Duodenal mucosa (tissue), 2 donors: ENCODE results near the gene RGMB.

Experiments
- H3K27ac ChIP-seq: one replicate; pipeline ENCODE4 v1.7.0; 2013; ENCODE audit warnings: low read depth, low read length
- H3K27me3 ChIP-seq, 2 donors: one replicate each; pipeline ENCODE4 v1.7.0; 2013; ENCODE audit warnings: low read length in 2 of 2, control low read depth in 1 of 2; ENCODE audit not compliant: insufficient read depth in 2 of 2, control insufficient read depth in 1 of 2
- H3K36me3 ChIP-seq, 2 donors: one replicate each; pipeline ENCODE4 v1.7.0; 2013; ENCODE audit warnings: low read length in 2 of 2, control low read depth in 1 of 2; ENCODE audit not compliant: insufficient read depth in 2 of 2, control insufficient read depth in 1 of 2
- H3K4me1 ChIP-seq, 2 donors: one replicate each; pipeline ENCODE4 v1.7.0; 2013; ENCODE audit warnings: low read length in 2 of 2, control low read depth in 1 of 2; ENCODE audit not compliant: insufficient read depth in 2 of 2, control insufficient read depth in 1 of 2
- H3K4me3 ChIP-seq, 2 donors: one replicate each; pipeline ENCODE4 v1.7.0; 2013; ENCODE audit warnings: low read length in 2 of 2, low read depth in 1 of 2
- H3K9ac ChIP-seq, 2 donors: one replicate each; pipeline ENCODE4 v1.7.0; 2013; ENCODE audit warnings: low read length in 2 of 2, low read depth in 1 of 2
- H3K9me3 ChIP-seq, 2 donors: one replicate each; pipeline ENCODE4 v1.7.0; 2013; ENCODE audit warnings: low read length in 2 of 2, control low read depth in 1 of 2; ENCODE audit not compliant: control insufficient read depth in 1 of 2

Gene RGMB

GRCh38 chr5:98794001-98794400 is 20.5 kb downstream of the RGMB start:
- Histone ChIP-seq H3K4me1 (peaks cover 6 to 52% of the 10 kb centered on the region in 2 donors), H3K9ac (no peak overlapping the region), H3K27ac (no peak overlapping the region), H3K36me3 (peaks cover 0 to 6% of the 10 kb centered on the region in 2 donors), H3K9me3 (no peaks in the 10 kb centered on the region), H3K4me3 (no peak overlapping the region), H3K27me3 (no peaks in the 10 kb centered on the region)

- Histone ChIP-seq H3K27ac (no peak overlapping the region), H3K4me3 (no peak overlapping the region), H3K9ac (no peak overlapping the region), H3K9me3 (no peaks in the 10 kb centered on the region), H3K4me1 (peaks cover 6 to 49% of the 10 kb centered on the region in 2 donors), H3K27me3 (no peaks in the 10 kb centered on the region), H3K36me3 (peaks cover 0 to 6% of the 10 kb centered on the region in 2 donors)
Measured at GRCh38 chr5:98794414-98795080, 21.1 kb downstream of the RGMB start.

GRCh38 chr5:98795243-98795642 is 21.8 kb downstream of the RGMB start:
- H3K36me3 ChIP-seq = peaks cover 0 to 6% of the 10 kb centered on the region in 2 donors

GRCh38 chr5:98796197-98796972 is 22.9 kb downstream of the RGMB start:
- Histone ChIP-seq H3K9ac (no peak overlapping the region), H3K4me1 (peaks cover 6 to 36% of the 10 kb centered on the region in 2 donors), H3K27me3 (no peaks in the 10 kb centered on the region), H3K9me3 (no peaks in the 10 kb centered on the region), H3K27ac (no peak overlapping the region), H3K4me3 (no peak overlapping the region), H3K36me3 (peaks cover 0 to 6% of the 10 kb centered on the region in 2 donors)

More at GRCh38 chr5:98795243-98795642, 21.8 kb downstream of the RGMB start:
- Histone ChIP-seq H3K4me1 (peaks cover 6 to 47% of the 10 kb centered on the region in 2 donors), H3K27ac (no peak overlapping the region), H3K4me3 (no peak overlapping the region), H3K9ac (no peak overlapping the region), H3K9me3 (no peaks in the 10 kb centered on the region), H3K27me3 (no peaks in the 10 kb centered on the region)

GRCh38 chr5:98798371-98798770 is 24.9 kb downstream of the RGMB start:
- no peak overlapping the region for H3K27ac ChIP-seq
- no peak overlapping the region for H3K4me3 ChIP-seq
- H3K9me3 ChIP-seq = no peaks in the 10 kb centered on the region
- no peak overlapping the region for H3K9ac ChIP-seq
- H3K4me1 ChIP-seq = peaks cover 1 to 23% of the 10 kb centered on the region in 2 donors
- peaks cover 0 to 2% of the 10 kb centered on the region in 2 donors for H3K36me3 ChIP-seq
- H3K27me3 ChIP-seq = no peaks in the 10 kb centered on the region

GRCh38 chr5:98798847-98799246 is 25.4 kb downstream of the RGMB start:
- no peak overlapping the region for H3K27ac ChIP-seq
- H3K9me3 ChIP-seq = no peaks in the 10 kb centered on the region
- no peak overlapping the region for H3K4me3 ChIP-seq
- peaks cover 0 to 22% of the 10 kb centered on the region in 2 donors for H3K4me1 ChIP-seq
- no peaks in the 10 kb centered on the region for H3K36me3 ChIP-seq
- no peak overlapping the region for H3K9ac ChIP-seq
- H3K27me3 ChIP-seq = no peaks in the 10 kb centered on the region

GRCh38 chr5:98804066-98804465 is 30.6 kb downstream of the RGMB start:
- no peaks in the 10 kb centered on the region for H3K36me3 ChIP-seq
- H3K27ac ChIP-seq = no peak overlapping the region
- H3K27me3 ChIP-seq = no peaks in the 10 kb centered on the region

GRCh38 chr5:98805070-98805469 is 31.6 kb downstream of the RGMB start:
- no peak overlapping the region for H3K9ac ChIP-seq
- no peaks in the 10 kb centered on the region for H3K36me3 ChIP-seq
- no peak overlapping the region for H3K27ac ChIP-seq
- H3K4me1 ChIP-seq = no peaks in the 10 kb centered on the region
- H3K9me3 ChIP-seq = peaks cover 9 to 10% of the 10 kb centered on the region in 2 donors
- H3K4me3 ChIP-seq = no peak overlapping the region
- H3K27me3 ChIP-seq = no peaks in the 10 kb centered on the region

More at GRCh38 chr5:98804066-98804465, 30.6 kb downstream of the RGMB start:
- Histone ChIP-seq H3K4me1 (no peaks in the 10 kb centered on the region), H3K9me3 (peaks cover 9 to 10% of the 10 kb centered on the region in 2 donors), H3K9ac (no peak overlapping the region), H3K4me3 (no peak overlapping the region)

- H3K9ac ChIP-seq = no peak overlapping the region
- H3K4me3 ChIP-seq = no peak overlapping the region
- H3K4me1 ChIP-seq = no peaks in the 10 kb centered on the region
- no peak overlapping the region for H3K27ac ChIP-seq
- H3K9me3 ChIP-seq = peaks cover 9 to 10% of the 10 kb centered on the region in 2 donors
- H3K27me3 ChIP-seq = no peaks in the 10 kb centered on the region
- no peaks in the 10 kb centered on the region for H3K36me3 ChIP-seq
Measured at GRCh38 chr5:98807806-98808205, 34.3 kb downstream of the RGMB start.

- H3K9ac ChIP-seq = no peak overlapping the region
- H3K27ac ChIP-seq = no peak overlapping the region
- H3K36me3 ChIP-seq = no peaks in the 10 kb centered on the region
- H3K27me3 ChIP-seq = no peaks in the 10 kb centered on the region
- H3K9me3 ChIP-seq = peaks cover 8 to 10% of the 10 kb centered on the region in 2 donors
- no peak overlapping the region for H3K4me3 ChIP-seq
- no peaks in the 10 kb centered on the region for H3K4me1 ChIP-seq
Measured at GRCh38 chr5:98810206-98810605, 36.7 kb downstream of the RGMB start.
